Neuronal stem cell (in vitro differentiated cells): Measurements from ENCODE around the gene TSSC4.

Experiments used
- DNase-seq: peaks from one replicate; pipeline ENCODE4 v3.0.0-alpha.2; 2013; ENCODE audit warnings: low spot score
- H2AFZ ChIP-seq: one replicate; pipeline ENCODE4 v1.6.1; 2013; ENCODE audit warnings: mild to moderate bottlenecking, low read length, inconsistent platforms
- H2AK5ac ChIP-seq: 2 replicates; pipeline ENCODE4 v1.6.1; 2013; ENCODE audit warnings: low read depth, mild to moderate bottlenecking, inconsistent platforms, low read length, moderate library complexity, mixed read lengths
- H2BK120ac ChIP-seq: 2 replicates; pipeline ENCODE4 v1.6.1; 2013; ENCODE audit warnings: low read depth, mild to moderate bottlenecking, inconsistent platforms, low read length, moderate library complexity, mixed read lengths
- H2BK12ac ChIP-seq: one replicate; pipeline ENCODE4 v1.6.1; 2013; ENCODE audit warnings: low read length, inconsistent platforms
- H2BK15ac ChIP-seq: 2 replicates; pipeline ENCODE4 v1.6.1; 2013; ENCODE audit warnings: mild to moderate bottlenecking, low read length, inconsistent platforms, mixed read lengths
- H2BK5ac ChIP-seq: one replicate; pipeline ENCODE4 v1.6.1; 2013; ENCODE audit warnings: inconsistent platforms, mild to moderate bottlenecking, low read length, moderate library complexity
- H3K14ac ChIP-seq: one replicate; pipeline ENCODE4 v1.6.1; 2013; ENCODE audit warnings: low read length, inconsistent platforms
- H3K18ac ChIP-seq: 2 replicates; pipeline ENCODE4 v1.6.1; 2013; ENCODE audit warnings: low read length, inconsistent platforms
- H3K23ac ChIP-seq: 2 replicates; pipeline ENCODE4 v1.6.1; 2013; ENCODE audit warnings: low read depth, mild to moderate bottlenecking, mixed read lengths, low read length, inconsistent platforms; ENCODE audit not compliant: poor library complexity
- H3K27ac ChIP-seq: replicated peaks from 3 replicates; pipeline ENCODE4 v1.5.1; 2013; ENCODE audit warnings: low read length, inconsistent platforms
- H3K27me3 ChIP-seq, 3 experiments: 2 replicates each; pipeline ENCODE4 v1.6.1; 2013; ENCODE audit warnings: low read length in 3 of 3, mild to moderate bottlenecking in 2 of 3, inconsistent platforms in 1 of 3, low read depth in 1 of 3, mixed read lengths in 1 of 3, moderate library complexity in 1 of 3; ENCODE audit not compliant: control insufficient read depth in 3 of 3, insufficient read depth in 3 of 3
- H3K36me3 ChIP-seq, 2 donors: replicated peaks in 1 of 2; 2 replicates each; pipeline ENCODE4 v1.6.1; 2013; ENCODE audit warnings: low read length in 2 of 2; ENCODE audit not compliant: control insufficient read depth in 2 of 2, insufficient read depth in 2 of 2
- H3K4ac ChIP-seq: 2 replicates; pipeline ENCODE4 v1.6.1; 2013; ENCODE audit warnings: inconsistent platforms, mild to moderate bottlenecking, low read length, moderate library complexity
- H3K4me1 ChIP-seq, 2 donors: 1 replicate in 1 of 2; 2 replicates in 1 of 2; pipeline ENCODE4 v1.6.1; 2013; ENCODE audit warnings: low read length in 2 of 2, low read depth in 1 of 2; ENCODE audit not compliant: control insufficient read depth in 2 of 2, insufficient read depth in 1 of 2
- H3K4me2 ChIP-seq: one replicate; pipeline ENCODE4 v1.6.1; 2013; ENCODE audit warnings: mild to moderate bottlenecking, low read length, inconsistent platforms; ENCODE audit not compliant: insufficient read depth, poor library complexity, severe bottlenecking
- H3K4me3 ChIP-seq, 2 donors: 2 replicates each; pipeline ENCODE4 v1.5.1; 2013; ENCODE audit warnings: low read length in 2 of 2, mild to moderate bottlenecking in 2 of 2, inconsistent platforms in 1 of 2, moderate library complexity in 1 of 2
- H3K79me1 ChIP-seq: one replicate; pipeline ENCODE4 v1.6.1; 2013; ENCODE audit warnings: low read depth, mild to moderate bottlenecking, inconsistent platforms, low read length, moderate library complexity
- H3K9ac ChIP-seq: one replicate; pipeline ENCODE4 v1.6.1; 2013; ENCODE audit warnings: mild to moderate bottlenecking, low read depth, low read length, inconsistent platforms; ENCODE audit not compliant: poor library complexity
- H3K9me3 ChIP-seq, 2 donors: replicated peaks in 1 of 2; 2 replicates each; pipeline versions ENCODE3 to v1.6.1; 2013; ENCODE audit warnings: low read length in 2 of 2, mild to moderate bottlenecking in 2 of 2, inconsistent platforms in 1 of 2, low read depth in 1 of 2, mixed read lengths in 1 of 2, moderate library complexity in 1 of 2; ENCODE audit not compliant: control insufficient read depth in 2 of 2, insufficient read depth in 1 of 2
- H4K8ac ChIP-seq: one replicate; pipeline ENCODE4 v1.6.1; 2013; ENCODE audit warnings: low read depth, mild to moderate bottlenecking, inconsistent platforms, low read length, moderate library complexity
- H4K91ac ChIP-seq: one replicate; pipeline ENCODE4 v1.6.1; 2013; ENCODE audit warnings: low read length, low read depth, mild to moderate bottlenecking, inconsistent platforms; ENCODE audit not compliant: poor library complexity
- WGBS, 2 donors: extraction: QIAGEN DNeasy Blood & Tissue Kit; methylation state at CpG; one replicate each; pipeline ENCODE4 v1.1.7; 2013; ENCODE audit warnings: missing lambda C conversion rate in 2 of 2, mixed read lengths in 1 of 2; ENCODE audit not compliant: insufficient read length in 2 of 2, insufficient replicate concordance in 1 of 2; ENCODE audit errors: extremely low coverage in 2 of 2; 5-methylcytosine and 5-hydroxymethylcytosine counted together

The TSSC4 gene

GRCh38 chr11:2375964-2376551 is 24.5 kb upstream of the TSSC4 start:
- Histone ChIP-seq H2AFZ (no peak overlapping the region), H3K4ac (no peak overlapping the region), H2AK5ac (peak overlapping the region; percentile 77), H4K8ac (no peak overlapping the region), H2BK5ac (no peak overlapping the region), H2BK12ac (no peak overlapping the region), H3K18ac (no peak overlapping the region), H3K23ac (no peak overlapping the region), H3K79me1 (peaks cover 28% of the 10 kb centered on the region), H3K9ac (no peak overlapping the region), H3K4me2 (no peak overlapping the region), H3K4me3 (no peak overlapping the region), H3K36me3 (peaks cover 7 to 17% of the 10 kb centered on the region in 2 donors), H2BK120ac (no peak overlapping the region), H3K27ac (no peak overlapping the region), H3K14ac (no peak overlapping the region), H3K4me1 (peaks cover 7 to 14% of the 10 kb centered on the region in 2 donors), H3K9me3 (no peaks in the 10 kb centered on the region), H4K91ac (no peak overlapping the region), H3K27me3 (no peaks in the 10 kb centered on the region), H2BK15ac (no peak overlapping the region)
- no CpG with 5 or more reads among the region's 16 CpGs for WGBS, 2 donors
- no peak for DNase-seq

GRCh38 chr11:2376751-2377451 is 23.6 kb upstream of the TSSC4 start, which contains the start of gene CD81:
TSS of gene CD81 (plus strand) at chr11:2377310. CDS start at chr11:2377550, 240 bp downstream.
- WGBS, 2 donors = no CpG with 5 or more reads among the region's 65 CpGs
- peak within 1 kb of the TSS; percentile 47 for H2BK120ac ChIP-seq

GRCh38 chr11:2377511-2378443 is 22.8 kb upstream of the TSSC4 start:
- Histone ChIP-seq H2AK5ac (peak overlapping the region; percentile 79), H3K4me2 (peak overlapping the region; percentile 89), H4K8ac (no peak overlapping the region), H3K4me1 (peaks cover 7 to 15% of the 10 kb centered on the region in 2 donors), H3K9ac (peak overlapping the region; percentile 91), H3K36me3 (peaks cover 7 to 26% of the 10 kb centered on the region in 2 donors), H2BK12ac (peak overlapping the region; percentile 41), H3K27ac (no peak overlapping the region), H3K9me3 (no peaks in the 10 kb centered on the region), H3K4me3 (peak overlapping the region; percentile 93 to 98), H2BK5ac (peak overlapping the region; percentile 82), H4K91ac (no peak overlapping the region), H2BK15ac (peak overlapping the region; percentile 58), H2BK120ac (peak overlapping the region; percentile 47), H3K79me1 (peaks cover 41% of the 10 kb centered on the region), H3K14ac (peak overlapping the region; percentile 82), H3K18ac (peak overlapping the region; percentile 97), H3K27me3 (no peaks in the 10 kb centered on the region), H2AFZ (peak overlapping the region; percentile 79), H3K4ac (peak overlapping the region; percentile 84), H3K23ac (peak overlapping the region; percentile 85)
- peak; percentile 56 for DNase-seq
- no CpG with 5 or more reads among the region's 88 CpGs for WGBS, 2 donors

More at GRCh38 chr11:2376751-2377451, 23.6 kb upstream of the TSSC4 start, which contains the start of gene CD81:
- peaks cover 35% of the 10 kb centered on the region for H3K79me1 ChIP-seq
- peak within 1 kb of the TSS; percentile 58 for H2BK12ac ChIP-seq
- peak within 1 kb of the TSS; percentile 82 for H2BK5ac ChIP-seq
- peak within 1 kb of the TSS; percentile 98 for H3K23ac ChIP-seq
- peak within 1 kb of the TSS; percentile 84 for H3K4ac ChIP-seq
- H3K14ac ChIP-seq = peak within 1 kb of the TSS; percentile 100
- peak; percentile 56 for DNase-seq
- no peak within 1 kb of the TSS for H3K27ac ChIP-seq
- peak within 1 kb of the TSS; percentile 97 for H3K4me2 ChIP-seq
- H2AK5ac ChIP-seq = peak within 1 kb of the TSS; percentile 79
- no peaks in the 10 kb centered on the region for H3K9me3 ChIP-seq
- peak within 1 kb of the TSS; percentile 90 for H2BK15ac ChIP-seq
- peak within 1 kb of the TSS; percentile 97 for H3K18ac ChIP-seq
- peak within 1 kb of the TSS; percentile 81 for H2AFZ ChIP-seq
- H3K27me3 ChIP-seq = no peaks in the 10 kb centered on the region
- H3K4me3 ChIP-seq = peak within 1 kb of the TSS; percentile 93 to 98
- H4K91ac ChIP-seq = peak within 1 kb of the TSS; percentile 96
- H3K36me3 ChIP-seq = peaks cover 7 to 18% of the 10 kb centered on the region in 2 donors
- H3K4me1 ChIP-seq = peaks cover 7 to 14% of the 10 kb centered on the region in 2 donors
- H3K9ac ChIP-seq = peak within 1 kb of the TSS; percentile 93
- H4K8ac ChIP-seq = no peak within 1 kb of the TSS
